Uterus (tissue), 4 donors: ENCODE results near the gene LZIC. TPM values are rescaled to one million over a fixed set of nuclear protein-coding genes. Genes with fewer than 3 reads are reported as not detected.

Source experiments
- DNase-seq, 2 donors: peaks; one replicate each; pipeline ENCODE4 v3.0.0-alpha.2; 2019 to 2020
- H3K27ac ChIP-seq, 2 donors: fragments of 200-600 bp; sonication (generic); 1 replicate in 1 of 2; 2 replicates in 1 of 2; pipeline ENCODE4 v1.5.1; 2016 to 2018
- H3K27me3 ChIP-seq, 2 donors: fragments of 200-600 bp; sonication (generic); one replicate each; pipeline ENCODE4 v1.5.1; 2018 to 2019; ENCODE audit warnings: control low read depth in 1 of 2
- H3K36me3 ChIP-seq, 2 donors: fragments of 200-600 bp; sonication (generic); one replicate each; pipeline ENCODE4 v1.5.1; 2019; ENCODE audit warnings: control low read depth in 1 of 2
- H3K4me1 ChIP-seq, 2 donors: fragments of 200-600 bp; sonication (generic); one replicate each; pipeline ENCODE4 v1.5.1; 2018 to 2019; ENCODE audit warnings: control low read depth in 1 of 2
- H3K4me3 ChIP-seq, 2 donors: fragments of 200-600 bp; sonication (generic); 1 replicate in 1 of 2; 2 replicates in 1 of 2; pipeline ENCODE4 v1.5.1; 2018 to 2019; ENCODE audit warnings: mild to moderate bottlenecking in 1 of 2
- H3K9me3 ChIP-seq, 2 donors: fragments of 200-600 bp; sonication (generic); one replicate each; pipeline ENCODE4 v1.5.1; 2019; ENCODE audit warnings: control low read depth in 1 of 2
- POLR2A ChIP-seq, 2 donors: fragments of 450-650 bp; IDR thresholded peaks; one replicate each; pipeline ENCODE4 v1.6.1; 2016; ENCODE audit warnings: antibody characterized with exemption in 2 of 2, mild to moderate bottlenecking in 1 of 2, moderate library complexity in 1 of 2
- intact Hi-C: fragments of 100-400 bp; cut with DNase I; formaldehyde crosslinking; loops from one replicate; pipeline ENCODE4 v1.15.1; 2023; ENCODE audit warnings: low total_unique reads
- total RNA-seq, 4 donors: library from RNA; depleted of rRNA in 3 of 4; stranded (reverse); fragments of >200 nt in 3 of 4; gene quantifications; one replicate each; pipeline versions ENCODE4 v1.1.0 to v1.2.4, GENCODE V29; 2014 to 2023
- TF ChIP-seq, protein P1 (sequence below), 4 experiments: fragments of 200-600 bp in 2 of 4; fragments of 450-650 bp in 2 of 4; sonication (generic) in 2 of 4; IDR thresholded peaks; one replicate each; pipeline ENCODE4 v1.5.1; 2016 to 2019; ENCODE audit warnings: antibody characterized with exemption in 4 of 4, mild to moderate bottlenecking in 2 of 4, moderate library complexity in 1 of 4
- donor health status: DM: yes; HTN: yes; CAD: no.

LZIC gene
- total RNA-seq, 4 donors from 2014 or later: 9.4 to 66.9 (median 26.0) TPM

DNA sequence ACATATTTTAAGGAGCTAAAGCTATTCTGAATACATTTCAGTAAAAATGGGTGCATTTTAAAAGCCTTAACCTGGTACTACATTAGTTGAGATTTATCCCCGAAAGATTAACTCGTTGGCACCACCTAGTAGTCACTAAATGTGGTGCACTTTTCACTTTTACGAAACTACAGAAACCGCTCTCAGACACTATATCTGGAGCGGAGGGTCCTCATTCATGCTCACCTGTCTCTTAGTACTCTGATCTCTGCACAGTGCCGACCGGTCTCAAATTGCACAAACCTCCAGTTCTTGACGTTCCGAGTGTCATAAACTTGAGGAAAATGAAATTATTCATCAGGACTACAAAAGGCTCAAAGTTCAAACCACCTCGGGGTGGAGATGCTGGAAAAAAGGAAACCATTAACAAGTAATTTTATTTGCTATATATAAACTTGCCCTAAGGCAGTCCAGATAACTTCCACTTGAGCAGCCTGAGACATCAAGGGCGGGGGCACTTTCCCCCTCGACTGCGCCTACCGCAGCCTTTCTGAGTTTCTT, 722 bp downstream of the LZIC start:
- Histone ChIP-seq H3K4me1 (no peaks in the 10 kb centered on the region), H3K4me3 (peak overlapping the region; percentile 84 to 87), H3K36me3 (no peaks in the 10 kb centered on the region), H3K9me3 (no peaks in the 10 kb centered on the region), H3K27me3 (no peaks in the 10 kb centered on the region), H3K27ac (peak overlapping the region; percentile 84 to 85)
- intact Hi-C loops: no loop called here
- no peak for DNase-seq
- no peak for TF ChIP-seq POLR2A (IDR thresholded peaks at IDR 0.05)
- TF ChIP-seq, protein P1, sequence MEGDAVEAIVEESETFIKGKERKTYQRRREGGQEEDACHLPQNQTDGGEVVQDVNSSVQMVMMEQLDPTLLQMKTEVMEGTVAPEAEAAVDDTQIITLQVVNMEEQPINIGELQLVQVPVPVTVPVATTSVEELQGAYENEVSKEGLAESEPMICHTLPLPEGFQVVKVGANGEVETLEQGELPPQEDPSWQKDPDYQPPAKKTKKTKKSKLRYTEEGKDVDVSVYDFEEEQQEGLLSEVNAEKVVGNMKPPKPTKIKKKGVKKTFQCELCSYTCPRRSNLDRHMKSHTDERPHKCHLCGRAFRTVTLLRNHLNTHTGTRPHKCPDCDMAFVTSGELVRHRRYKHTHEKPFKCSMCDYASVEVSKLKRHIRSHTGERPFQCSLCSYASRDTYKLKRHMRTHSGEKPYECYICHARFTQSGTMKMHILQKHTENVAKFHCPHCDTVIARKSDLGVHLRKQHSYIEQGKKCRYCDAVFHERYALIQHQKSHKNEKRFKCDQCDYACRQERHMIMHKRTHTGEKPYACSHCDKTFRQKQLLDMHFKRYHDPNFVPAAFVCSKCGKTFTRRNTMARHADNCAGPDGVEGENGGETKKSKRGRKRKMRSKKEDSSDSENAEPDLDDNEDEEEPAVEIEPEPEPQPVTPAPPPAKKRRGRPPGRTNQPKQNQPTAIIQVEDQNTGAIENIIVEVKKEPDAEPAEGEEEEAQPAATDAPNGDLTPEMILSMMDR (IDR thresholded peaks at IDR 0.05): peak; percentile 17 to 52 (median 38)

DNA sequence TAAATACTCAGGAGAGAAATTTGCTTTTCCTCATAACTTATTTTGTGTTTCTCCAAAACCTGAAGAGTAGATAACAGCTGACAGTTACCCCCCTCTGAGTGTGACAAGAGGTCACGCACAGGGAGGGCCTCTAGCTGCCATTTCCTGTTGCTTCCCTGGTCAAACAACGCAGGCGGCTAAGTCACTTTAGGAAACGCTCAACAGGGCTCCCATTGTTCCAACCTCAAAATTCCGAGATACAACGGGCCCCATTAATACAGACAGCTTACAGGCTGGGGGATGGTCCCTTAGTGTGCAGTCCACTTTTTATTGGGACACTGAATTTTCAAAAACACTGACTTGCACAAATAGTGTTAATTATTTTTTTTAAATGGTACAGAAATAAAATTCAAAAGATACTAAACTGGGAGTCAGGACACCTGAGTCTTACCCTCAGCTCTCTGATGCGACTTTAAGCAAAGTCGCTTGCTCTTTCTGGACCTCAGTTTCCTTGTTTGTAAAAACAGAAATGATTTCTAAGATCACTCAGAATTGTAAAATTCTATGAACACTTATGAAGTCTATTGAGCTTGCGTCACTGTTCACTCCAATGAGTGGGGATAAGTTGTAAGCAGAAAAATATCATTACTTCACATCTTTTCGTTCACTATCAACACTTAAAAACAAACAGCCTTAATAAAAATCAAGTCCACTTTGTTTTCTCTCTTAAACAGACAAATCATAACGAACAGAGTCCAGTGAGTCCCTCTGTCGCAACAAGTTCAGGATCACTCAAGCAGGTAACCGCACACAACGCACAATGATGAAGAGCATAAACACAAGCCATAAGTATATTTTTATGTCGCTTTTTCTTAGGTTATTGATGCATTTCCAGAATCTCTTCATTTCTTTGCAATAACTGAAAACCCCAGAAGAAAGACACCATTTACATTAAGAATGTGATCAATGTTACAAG, 13.5 kb downstream of the LZIC start:
- intact Hi-C loops: no loop called here
- Histone ChIP-seq H3K27ac (no peak overlapping the region), H3K27me3 (no peaks in the 10 kb centered on the region), H3K4me1 (no peaks in the 10 kb centered on the region), H3K4me3 (no peak overlapping the region), H3K9me3 (no peaks in the 10 kb centered on the region), H3K36me3 (no peaks in the 10 kb centered on the region)
- TF ChIP-seq, protein P1 (IDR thresholded peaks at IDR 0.05): no peak
- TF ChIP-seq POLR2A (IDR thresholded peaks at IDR 0.05): no peak
- DNase-seq: no peak

GRCh38 chr1:9927259-9927658, 15.9 kb downstream of the LZIC start:
- H3K4me1 ChIP-seq: no peaks in the 10 kb centered on the region
- no peak overlapping the region for H3K4me3 ChIP-seq
- DNase-seq: no peak
- no peaks in the 10 kb centered on the region for H3K27me3 ChIP-seq
- no peak overlapping the region for H3K27ac ChIP-seq
- no peaks in the 10 kb centered on the region for H3K36me3 ChIP-seq
- intact Hi-C loops: no loop called here
- no peaks in the 10 kb centered on the region for H3K9me3 ChIP-seq
- TF ChIP-seq POLR2A (IDR thresholded peaks at IDR 0.05): no peak
- TF ChIP-seq, protein P1 (IDR thresholded peaks at IDR 0.05): no peak

- Histone ChIP-seq H3K36me3 (no peaks in the 10 kb centered on the region), H3K4me3 (no peak overlapping the region), H3K27me3 (no peaks in the 10 kb centered on the region), H3K9me3 (no peaks in the 10 kb centered on the region), H3K27ac (no peak overlapping the region), H3K4me1 (no peaks in the 10 kb centered on the region)
- no peak for DNase-seq
- intact Hi-C loops: no loop called here
- TF ChIP-seq, protein P1 (IDR thresholded peaks at IDR 0.05): no peak
- no peak for TF ChIP-seq POLR2A (IDR thresholded peaks at IDR 0.05)
Measured at GRCh38 chr1:9922342-9922741, 20.8 kb downstream of the LZIC start.

DNA sequence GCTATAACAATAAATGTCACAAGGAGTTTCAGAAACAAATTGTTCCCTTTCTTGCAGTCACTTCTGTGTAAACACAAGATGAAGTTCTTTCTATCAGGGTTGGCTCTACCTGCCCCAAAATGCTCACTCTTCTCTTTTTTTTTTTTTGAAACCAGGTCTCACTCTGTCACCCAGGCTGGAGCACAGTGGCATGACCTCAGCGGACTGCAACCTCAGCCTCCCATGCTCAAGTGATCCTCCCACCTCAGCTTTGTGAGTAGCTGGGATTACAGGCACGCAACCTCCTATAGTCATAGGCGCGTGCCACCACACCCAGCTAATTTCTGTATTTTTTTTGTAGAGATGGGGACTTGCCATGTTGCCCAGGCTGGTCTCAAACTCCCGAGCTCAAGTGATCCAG, 22.6 kb downstream of the LZIC start:
- no peaks in the 10 kb centered on the region for H3K36me3 ChIP-seq
- intact Hi-C loops: no loop called here
- TF ChIP-seq, protein P1 (IDR thresholded peaks at IDR 0.05): no peak
- TF ChIP-seq POLR2A (IDR thresholded peaks at IDR 0.05): no peak
- no peak overlapping the region for H3K4me3 ChIP-seq
- no peaks in the 10 kb centered on the region for H3K27me3 ChIP-seq
- H3K9me3 ChIP-seq: no peaks in the 10 kb centered on the region
- DNase-seq: no peak
- no peak overlapping the region for H3K27ac ChIP-seq
- no peaks in the 10 kb centered on the region for H3K4me1 ChIP-seq
